Spleen (tissue), 11 donors: ENCODE measurements around the gene LEKR1. TPM values are rescaled to one million over a fixed set of nuclear protein-coding genes. Genes with fewer than 3 reads are reported as not detected.

ENCODE experiments used
- DNase-seq: peaks from one replicate; pipeline ENCODE4 v3.0.0-alpha.2; 2020
- H3K27ac ChIP-seq, 8 donors: fragments of 200-600 bp; sonication (generic) in 7 of 8; 1 replicate in 4 of 8; 2 replicates in 4 of 8; pipeline versions ENCODE4 v1.5.0 to v1.8.0; 2016 to 2021; ENCODE audit warnings: inconsistent platforms in 4 of 8, mild to moderate bottlenecking in 4 of 8, moderate library complexity in 1 of 8
- H3K27me3 ChIP-seq, 7 donors: fragments of 200-600 bp; sonication (generic) in 6 of 7; replicated peaks in 1 of 7; 1 replicate in 4 of 7; 2 replicates in 3 of 7; pipeline versions ENCODE4 v1.5.0 to v1.8.0; 2016 to 2021; ENCODE audit warnings: inconsistent platforms in 3 of 7, mild to moderate bottlenecking in 1 of 7
- H3K36me3 ChIP-seq, 6 donors: fragments of 200-600 bp; sonication (generic) in 5 of 6; 1 replicate in 4 of 6; 2 replicates in 2 of 6; pipeline versions ENCODE4 v1.5.0 to v1.8.0; 2016 to 2021; ENCODE audit warnings: inconsistent platforms in 2 of 6
- H3K4me1 ChIP-seq, 6 donors: fragments of 200-600 bp; sonication (generic) in 5 of 6; 1 replicate in 3 of 6; 2 replicates in 3 of 6; pipeline versions ENCODE4 v1.5.0 to v1.8.0; 2016 to 2021; ENCODE audit warnings: inconsistent platforms in 3 of 6
- H3K4me3 ChIP-seq, 8 donors: fragments of 200-600 bp; sonication (generic) in 7 of 8; 1 replicate in 4 of 8; 2 replicates in 4 of 8; pipeline versions ENCODE4 v1.5.0 to v1.8.0; 2016 to 2021; ENCODE audit warnings: inconsistent platforms in 4 of 8, mild to moderate bottlenecking in 4 of 8, moderate library complexity in 2 of 8
- H3K9me3 ChIP-seq, 8 donors: fragments of 200-600 bp; sonication (generic) in 7 of 8; 1 replicate in 4 of 8; 2 replicates in 4 of 8; pipeline versions ENCODE4 v1.5.0 to v1.8.0; 2016 to 2021; ENCODE audit warnings: inconsistent platforms in 4 of 8
- POLR2A ChIP-seq, 3 donors: fragments of 450-650 bp; IDR thresholded peaks; one replicate each; pipeline ENCODE4 v1.5.1; 2017; ENCODE audit warnings: antibody characterized with exemption in 3 of 3, mild to moderate bottlenecking in 1 of 3
- POLR2AphosphoS5 ChIP-seq, 3 donors: sonication (generic); formaldehyde crosslinking; IDR thresholded peaks; one replicate each; pipeline ENCODE4 v1.5.1; 2017; ENCODE audit warnings: antibody characterized with exemption in 3 of 3
- WGBS, 5 donors: extraction: QIAGEN DNeasy Blood & Tissue Kit in 3 of 5; methylation state at CpG; one replicate each; pipeline versions ENCODE4 v1.1.5 to v1.1.7; 2013 to 2018; 5-methylcytosine and 5-hydroxymethylcytosine counted together
- intact Hi-C: fragments of 100-400 bp; cut with DNase I; formaldehyde crosslinking; loops from one replicate; pipeline ENCODE4 v1.15.0; 2023; ENCODE audit warnings: low total_unique reads
- polyA plus RNA-seq, 3 donors: library from polyadenylated mRNA; stranded (reverse); fragments of 200-250 nt; gene quantifications; one replicate each; pipeline ENCODE4 v1.2.1, GENCODE V29; 2013
- total RNA-seq, 7 donors: library from RNA; depleted of rRNA in 3 of 7; stranded (reverse); fragments of >200 nt in 3 of 7; fragmentation: NEBNext Ultra II Directional in 4 of 7; extraction: Animal tissue kit (Norgen Biotek cat#: 25700) in 4 of 7; gene quantifications; one replicate each; pipeline versions ENCODE4 v1.1.0 to v1.2.1, GENCODE V29; 2016 to 2021
- TF ChIP-seq, protein P1 (sequence below), 11 experiments: fragments of 200-600 bp in 7 of 11; fragments of 450-650 bp in 4 of 11; sonication (generic) in 4 of 11; IDR thresholded peaks in 8 of 11; conservative IDR thresholded peaks in 3 of 11; 1 replicate in 7 of 11; 2 replicates in 4 of 11; pipeline versions ENCODE4 v1.4.0 to v1.8.0; 2016 to 2021; ENCODE audit warnings: antibody characterized with exemption in 11 of 11, inconsistent platforms in 4 of 11, mild to moderate bottlenecking in 1 of 11
- donor health status: healthy with polysubstance abuse.
- donor health status: DM: no; HTN: no; CAD: no; lungs with moderate emphysema.
- donor health status: DM: no; HTN: no; CAD: no.
- donor health status: Bipolar disorder and iron deficiency.
- donor health status: healthy.
- donor health status: DM: no; HTN: no; CAD: no.
- donor health status: DM: yes; HTN: yes; CAD: no.

The LEKR1 gene
- total and polyA plus RNA-seq, 10 donors: 0.48 to 7.5 (median 2.5) TPM

DNA sequence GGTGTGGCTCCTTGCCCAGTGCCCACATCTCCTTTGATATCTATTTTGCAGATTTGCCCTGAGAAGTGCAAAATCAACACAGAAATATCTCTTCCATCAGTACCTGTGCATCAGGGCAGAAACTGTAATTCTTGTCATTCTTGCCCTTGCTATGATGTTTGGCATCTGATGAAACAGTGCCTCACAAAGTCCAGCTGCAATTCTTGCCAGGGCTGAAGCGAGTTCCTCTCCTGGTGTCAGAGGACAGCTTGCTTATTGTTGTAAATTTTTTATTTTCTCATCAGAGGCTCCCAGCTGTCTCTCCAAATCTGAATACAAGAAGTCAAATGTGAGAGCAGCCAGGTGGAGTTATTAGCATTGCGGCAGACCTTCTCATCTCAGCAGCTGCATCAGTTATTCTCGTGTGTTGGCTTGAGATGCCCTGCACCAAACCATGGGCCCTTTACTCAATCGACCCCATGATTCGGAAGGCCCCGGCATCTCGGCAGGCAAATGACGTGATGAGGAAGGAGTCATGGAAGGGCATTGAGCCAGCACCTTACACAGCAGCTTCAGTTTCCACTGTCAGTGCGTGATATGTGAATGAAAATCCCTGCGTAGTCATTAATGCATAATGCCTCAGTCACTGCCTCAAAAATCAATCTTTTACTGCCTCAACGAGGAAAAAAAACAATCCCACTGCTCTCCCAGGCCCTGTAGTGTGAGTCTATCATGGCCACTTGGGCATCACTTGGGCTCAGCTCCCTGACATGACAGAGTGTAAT, 240.4 kb downstream of the LEKR1 start:
- WGBS, 5 donors: 85 to 88% (median 87%) methylated on average over 11 of the region's 11 CpGs
- no peaks in the 10 kb centered on the region for H3K36me3 ChIP-seq
- DNase-seq: peak; percentile 57
- TF ChIP-seq POLR2A (IDR thresholded peaks at IDR 0.05) (no peak), POLR2AphosphoS5 (IDR thresholded peaks at IDR 0.05) (no peak)
- TF ChIP-seq, protein P1, sequence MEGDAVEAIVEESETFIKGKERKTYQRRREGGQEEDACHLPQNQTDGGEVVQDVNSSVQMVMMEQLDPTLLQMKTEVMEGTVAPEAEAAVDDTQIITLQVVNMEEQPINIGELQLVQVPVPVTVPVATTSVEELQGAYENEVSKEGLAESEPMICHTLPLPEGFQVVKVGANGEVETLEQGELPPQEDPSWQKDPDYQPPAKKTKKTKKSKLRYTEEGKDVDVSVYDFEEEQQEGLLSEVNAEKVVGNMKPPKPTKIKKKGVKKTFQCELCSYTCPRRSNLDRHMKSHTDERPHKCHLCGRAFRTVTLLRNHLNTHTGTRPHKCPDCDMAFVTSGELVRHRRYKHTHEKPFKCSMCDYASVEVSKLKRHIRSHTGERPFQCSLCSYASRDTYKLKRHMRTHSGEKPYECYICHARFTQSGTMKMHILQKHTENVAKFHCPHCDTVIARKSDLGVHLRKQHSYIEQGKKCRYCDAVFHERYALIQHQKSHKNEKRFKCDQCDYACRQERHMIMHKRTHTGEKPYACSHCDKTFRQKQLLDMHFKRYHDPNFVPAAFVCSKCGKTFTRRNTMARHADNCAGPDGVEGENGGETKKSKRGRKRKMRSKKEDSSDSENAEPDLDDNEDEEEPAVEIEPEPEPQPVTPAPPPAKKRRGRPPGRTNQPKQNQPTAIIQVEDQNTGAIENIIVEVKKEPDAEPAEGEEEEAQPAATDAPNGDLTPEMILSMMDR (IDR thresholded peaks at IDR 0.05 in 8 of 11, conservative IDR thresholded peaks at IDR 0.05 in 3 of 11): no peak
- intact Hi-C loops: loop anchor here (10.0 kb wide), 1 partner anchor 252 kb away; no protein-coding TSS in a partner anchor
- H3K27ac ChIP-seq: peak overlapping the region in 2 of 8 donors; percentile 2 to 15
- H3K27me3 ChIP-seq: no peaks in the 10 kb centered on the region
- H3K9me3 ChIP-seq: no peaks in the 10 kb centered on the region
- H3K4me3 ChIP-seq: no peak overlapping the region
- peaks cover 0 to 41% (median 11%) of the 10 kb centered on the region in 6 donors for H3K4me1 ChIP-seq

DNA sequence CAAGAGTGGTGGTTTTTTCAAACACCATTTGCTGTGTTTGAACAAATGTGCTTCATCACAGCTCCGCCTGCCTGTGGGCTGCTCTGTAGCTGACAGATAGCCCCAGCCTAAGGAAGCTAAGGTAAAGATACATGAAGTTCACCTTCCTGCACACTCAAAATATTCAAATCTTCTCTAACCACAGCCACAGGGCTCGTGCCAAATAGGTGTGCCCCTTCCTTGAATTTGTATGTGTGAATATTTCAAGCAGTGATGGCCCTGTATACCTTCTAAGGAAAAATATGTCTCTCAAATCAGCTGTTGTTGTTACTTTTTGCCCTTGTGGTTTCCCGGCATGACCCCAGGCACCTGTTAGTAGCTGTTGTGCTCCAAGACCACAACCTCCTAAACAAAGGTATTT, 241.0 kb downstream of the LEKR1 start:
- WGBS, 5 donors: 42 to 55% (median 49%) methylated on average over 3 of the region's 3 CpGs
- peak; percentile 80 for DNase-seq
- no peak overlapping the region for H3K4me3 ChIP-seq
- H3K36me3 ChIP-seq: no peaks in the 10 kb centered on the region
- peak overlapping the region in 3 of 8 donors; percentile 2 to 15 (median 12) for H3K27ac ChIP-seq
- TF ChIP-seq, protein P1 (IDR thresholded peaks at IDR 0.05 in 8 of 11, conservative IDR thresholded peaks at IDR 0.05 in 3 of 11): no peak
- TF ChIP-seq POLR2AphosphoS5 (IDR thresholded peaks at IDR 0.05): no peak
- no peak for TF ChIP-seq POLR2A (IDR thresholded peaks at IDR 0.05)
- H3K9me3 ChIP-seq: no peaks in the 10 kb centered on the region
- H3K27me3 ChIP-seq: no peaks in the 10 kb centered on the region
- intact Hi-C loops: loop anchor here (10.0 kb wide), 1 partner anchor 252 kb away; no protein-coding TSS in a partner anchor
- peaks cover 0 to 41% (median 11%) of the 10 kb centered on the region in 6 donors for H3K4me1 ChIP-seq

DNA sequence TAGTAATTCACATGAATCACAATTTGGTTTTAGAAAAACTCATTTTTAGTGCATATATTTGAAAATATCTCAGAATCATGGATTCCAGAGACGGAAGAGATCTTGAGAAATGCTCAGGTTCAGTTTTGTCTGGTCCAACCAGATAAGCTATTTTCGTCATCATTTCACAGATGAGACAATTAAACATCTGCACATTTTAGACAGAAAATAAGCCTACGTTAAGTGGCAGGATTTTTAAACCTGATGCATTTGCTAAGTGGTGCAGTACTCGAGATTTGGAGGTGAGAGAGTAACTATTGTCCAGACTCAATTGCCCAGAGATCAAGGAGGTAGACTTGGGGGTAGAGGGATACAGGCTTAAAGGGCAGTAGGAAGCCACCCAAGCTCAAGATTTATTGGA, 243.3 kb downstream of the LEKR1 start:
- TF ChIP-seq POLR2AphosphoS5 (IDR thresholded peaks at IDR 0.05) (no peak), POLR2A (IDR thresholded peaks at IDR 0.05) (no peak)
- TF ChIP-seq, protein P1 (IDR thresholded peaks at IDR 0.05 in 8 of 11, conservative IDR thresholded peaks at IDR 0.05 in 3 of 11): no peak
- H3K36me3 ChIP-seq: no peaks in the 10 kb centered on the region
- 75 to 90% (median 88%) methylated on average over 4 of the region's 4 CpGs for WGBS, 5 donors
- no peak overlapping the region for H3K4me3 ChIP-seq
- no peaks in the 10 kb centered on the region for H3K9me3 ChIP-seq
- intact Hi-C loops: loop anchor here (10.0 kb wide), 1 partner anchor 255 kb away; no protein-coding TSS in a partner anchor
- H3K27me3 ChIP-seq: no peaks in the 10 kb centered on the region
- DNase-seq: no peak
- no peak overlapping the region for H3K27ac ChIP-seq
- peaks cover 0 to 31% (median 6%) of the 10 kb centered on the region in 6 donors for H3K4me1 ChIP-seq
